ENCODE measurements around the gene NAV2. TPM values are rescaled to one million over a fixed set of nuclear protein-coding genes. Genes with fewer than 3 reads are reported as not detected.

NAV2 gene
- total and polyA plus RNA-seq, 12 donors: 6.9 to 34.7 (median 20.2) TPM

DNA sequence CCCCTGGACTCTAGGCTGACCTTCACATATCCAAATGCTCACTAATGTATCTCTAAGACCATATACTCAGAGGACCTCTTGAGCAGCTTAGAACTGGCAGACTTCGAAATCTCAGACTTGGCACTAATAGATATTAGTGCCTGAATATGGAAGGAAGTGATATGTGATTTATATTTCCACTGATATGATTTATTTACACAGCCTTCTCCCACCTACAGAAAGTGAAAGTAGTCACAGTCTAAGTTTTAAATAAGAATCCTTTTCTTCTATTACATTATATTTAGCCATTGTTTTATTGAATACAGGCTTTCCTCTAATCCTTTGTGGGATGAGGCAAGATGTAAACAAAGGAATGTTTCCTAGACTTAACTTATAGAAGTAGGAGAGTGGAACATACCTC lies 6.7 kb upstream of the NAV2 start:
- Histone ChIP-seq H3K4me1 (peaks cover 0 to 27% (median 16%) of the 10 kb centered on the region in 9 donors), H3K36me3 (no peaks in the 10 kb centered on the region), H3K9me3 (no peaks in the 10 kb centered on the region), H3K4me3 (no peak overlapping the region), H3K27ac (peak overlapping the region in 4 of 10 donors; percentile 11 to 33 (median 14)), H3K27me3 (no peaks in the 10 kb centered on the region)
- no peak for TF ChIP-seq CTCF (IDR thresholded peaks at IDR 0.05)
- no peak for DNase-seq
- no peak for ATAC-seq
- intact Hi-C loops (cut with DNase I): no loop called here
- 62 to 68% methylated on average over 1 of the region's 1 CpG for WGBS, 2 donors

GRCh38 chr11:19711911-19712280 lies 741 bp upstream of the NAV2 start:
- Histone ChIP-seq H3K4me3 (peak overlapping the region; percentile 50 to 83 (median 74)), H3K27me3 (peaks cover 0 to 33% (median 0%) of the 10 kb centered on the region in 7 donors), H3K27ac (peak overlapping the region; percentile 85 to 98 (median 96)), H3K9me3 (no peaks in the 10 kb centered on the region), H3K4me1 (peaks cover 7 to 55% (median 41%) of the 10 kb centered on the region in 9 donors), H3K36me3 (no peaks in the 10 kb centered on the region)
- 6 to 9% methylated on average over 16 of the region's 16 CpGs for WGBS, 2 donors
- no peak for TF ChIP-seq CTCF (IDR thresholded peaks at IDR 0.05)
- ATAC-seq (peak in 5 of 8 donors; percentile 17 to 35 (median 20)), DNase-seq (no peak)
- intact Hi-C loops (cut with DNase I): loop anchor here in 6 of 10 donors (2.0 to 10.0 kb wide), 6 partner anchors 29 to 137 kb away; no protein-coding TSS in a partner anchor

DNA sequence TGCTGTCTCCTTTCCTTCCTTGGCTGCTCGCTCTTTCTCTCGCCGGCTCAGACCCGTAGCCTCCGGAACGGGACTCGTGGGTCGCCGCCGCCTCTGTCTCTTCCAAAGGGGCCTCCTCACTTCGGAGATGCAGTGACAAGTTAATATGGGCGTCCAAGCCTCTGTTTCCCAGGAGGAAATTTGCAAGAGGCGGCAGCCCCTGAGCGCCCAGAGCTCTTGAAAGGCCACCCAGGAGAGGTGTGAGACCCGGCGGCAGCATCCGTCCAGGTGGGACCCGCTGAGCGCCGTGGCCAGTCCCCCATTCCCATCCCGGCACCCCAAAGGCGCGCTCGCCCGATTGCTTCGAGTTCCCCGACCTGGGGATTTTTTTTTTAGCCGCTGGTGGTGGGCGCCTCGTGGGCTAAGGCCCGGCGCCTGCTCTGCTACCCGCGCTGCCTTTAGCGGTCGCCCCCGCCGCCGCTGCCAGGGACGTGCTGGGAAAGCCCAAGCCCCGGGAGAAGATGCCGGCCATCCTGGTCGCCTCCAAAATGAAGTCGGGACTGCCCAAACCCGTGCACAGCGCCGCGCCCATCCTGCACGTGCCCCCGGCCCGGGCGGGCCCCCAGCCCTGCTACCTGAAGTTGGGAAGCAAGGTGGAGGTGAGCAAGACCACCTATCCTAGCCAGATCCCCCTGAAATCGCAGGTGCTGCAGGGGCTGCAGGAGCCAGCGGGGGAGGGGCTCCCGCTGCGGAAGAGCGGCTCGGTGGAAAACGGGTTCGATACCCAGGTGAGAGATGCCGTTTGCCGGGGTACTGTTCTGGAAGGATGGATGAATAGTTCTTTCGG lies 772 bp downstream of the NAV2 start:
- Histone ChIP-seq H3K4me3 (peak overlapping the region; percentile 50 to 83 (median 74)), H3K36me3 (no peaks in the 10 kb centered on the region), H3K4me1 (peaks cover 7 to 67% (median 51%) of the 10 kb centered on the region in 9 donors), H3K27me3 (peaks cover 0 to 33% (median 0%) of the 10 kb centered on the region in 7 donors), H3K27ac (peak overlapping the region; percentile 72 to 98 (median 93)), H3K9me3 (no peaks in the 10 kb centered on the region)
- TF ChIP-seq CTCF (IDR thresholded peaks at IDR 0.05): no peak
- ATAC-seq (peak in 1 of 8 donors; percentile 2), DNase-seq (peak in 1 of 2 donors; percentile 31)
- intact Hi-C loops (cut with DNase I): loop anchor here in 6 of 10 donors (1.0 to 10.0 kb wide), 8 partner anchors 25 to 149 kb away; no protein-coding TSS in a partner anchor
- 1% methylated on average over 63 of the region's 63 CpGs for WGBS, 2 donors

GRCh38 chr11:19714022-19714386 lies 1.4 kb downstream of the NAV2 start:
- Histone ChIP-seq H3K36me3 (no peaks in the 10 kb centered on the region), H3K27ac (peak overlapping the region; percentile 25 to 98 (median 93)), H3K4me1 (peaks cover 7 to 73% (median 55%) of the 10 kb centered on the region in 9 donors), H3K4me3 (peak overlapping the region; percentile 50 to 83 (median 74)), H3K27me3 (peaks cover 0 to 33% (median 0%) of the 10 kb centered on the region in 7 donors), H3K9me3 (no peaks in the 10 kb centered on the region)
- WGBS, 2 donors: 1 to 2% methylated on average over 17 of the region's 17 CpGs
- DNase-seq (no peak), ATAC-seq (peak in 1 of 8 donors; percentile 9)
- no peak for TF ChIP-seq CTCF (IDR thresholded peaks at IDR 0.05)
- intact Hi-C loops (cut with DNase I): loop anchor here in 5 of 10 donors (1.0 to 10.0 kb wide), 6 partner anchors 25 to 150 kb away; no protein-coding TSS in a partner anchor

Data from heart right ventricle (tissue), 16 donors.